HG02798 (cell line): ENCODE results near the gene DPYD.
A peak's percentile ranks its signal among the peaks of the same experiment; 100 is the strongest.

Experiments used
- ATAC-seq: cut with Tn5 transposase; IDR thresholded peaks from one replicate; pipeline ENCODE4 v1.9.1; 2021; ENCODE audit warnings: mild to moderate bottlenecking; ENCODE audit not compliant: unreplicated experiment, poor library complexity

DPYD gene

GRCh38 chr1:97849345-97850340 lies 71.2 kb downstream of the DPYD start:
- no peak for ATAC-seq

- ATAC-seq = no peak
Observed at GRCh38 chr1:97845805-97846204, 75.0 kb downstream of the DPYD start.

- no peak for ATAC-seq
Observed at GRCh38 chr1:97844552-97845089, 76.2 kb downstream of the DPYD start.

- ATAC-seq = no peak
Observed at GRCh38 chr1:97841338-97841737, 79.5 kb downstream of the DPYD start.

GRCh38 chr1:97837161-97837560 lies 83.7 kb downstream of the DPYD start:
- no peak for ATAC-seq

GRCh38 chr1:97834899-97835298 lies 85.9 kb downstream of the DPYD start:
- no peak for ATAC-seq

- no peak for ATAC-seq
Observed at GRCh38 chr1:97833881-97834280, 87.0 kb downstream of the DPYD start.

- no peak for ATAC-seq
Observed at GRCh38 chr1:97832481-97832880, 88.4 kb downstream of the DPYD start.

- ATAC-seq = peak; percentile 48
Observed at GRCh38 chr1:97827887-97828286, 92.9 kb downstream of the DPYD start.

GRCh38 chr1:97826820-97827219 lies 94.0 kb downstream of the DPYD start:
- ATAC-seq = no peak

- no peak for ATAC-seq
Observed at GRCh38 chr1:97824624-97825023, 96.2 kb downstream of the DPYD start.

- ATAC-seq = no peak
Observed at GRCh38 chr1:97824200-97824599, 96.6 kb downstream of the DPYD start.

- ATAC-seq = peak; percentile 73
Observed at GRCh38 chr1:97820470-97821188, 100.2 kb downstream of the DPYD start.

- ATAC-seq = no peak
Observed at GRCh38 chr1:97816927-97817326, 103.9 kb downstream of the DPYD start.

GRCh38 chr1:97814804-97815203 lies 106.0 kb downstream of the DPYD start:
- ATAC-seq = no peak

GRCh38 chr1:97814121-97814520 lies 106.7 kb downstream of the DPYD start:
- no peak for ATAC-seq

GRCh38 chr1:97812076-97812475 lies 108.8 kb downstream of the DPYD start:
- ATAC-seq = no peak

GRCh38 chr1:97806996-97807520 lies 113.8 kb downstream of the DPYD start:
- ATAC-seq = no peak

- ATAC-seq = no peak
Observed at GRCh38 chr1:97806326-97806725, 114.5 kb downstream of the DPYD start.

GRCh38 chr1:97805093-97805492 lies 115.7 kb downstream of the DPYD start:
- no peak for ATAC-seq

GRCh38 chr1:97803026-97803425 lies 117.8 kb downstream of the DPYD start:
- ATAC-seq = no peak
